ENCODE data around the gene POLG. TPM values are rescaled to one million over a fixed set of nuclear protein-coding genes. Genes with fewer than 3 reads are reported as not detected.

Gene POLG
- total RNA-seq, 1 experiment from 2014 or later = 63.1 TPM

- Mint-ChIP-seq H3K4me1 (ENCODE audit: low read depth, unreplicated experiment) (no peaks in the 10 kb centered on the region), H3K27me3 (ENCODE audit: insufficient read depth, unreplicated experiment) (peaks cover 46% of the 10 kb centered on the region), H3K27ac (ENCODE audit: unreplicated experiment) (no peak overlapping the region), H3K9me3 (ENCODE audit: unreplicated experiment) (no peaks in the 10 kb centered on the region), H3K4me3 (ENCODE audit: unreplicated experiment) (no peak overlapping the region), H3K36me3 (ENCODE audit: insufficient read depth, unreplicated experiment) (no peaks in the 10 kb centered on the region)
- peaks cover 9% of the 10 kb centered on the region for H3K27me3 ChIP-seq (replicated peaks; ENCODE audit: control insufficient read depth, insufficient read depth, low read length)
- POLR2A ChIA-PET = no interaction called here
- H3K4me1 ChIP-seq = no peaks in the 10 kb centered on the region
- CTCF ChIA-PET = interaction anchor here (0.6 to 0.7 kb wide), 3 partner anchors 63 to 212 kb away, joined by 4 to 7 read pairs (median 4); partner anchors contain the start of gene TICRR
- intact Hi-C loops (cut with micrococcal nuclease; ENCODE audit: unreplicated experiment) = no loop called here
- no peak for TF ChIP-seq CTCF (IDR thresholded peaks at IDR 0.05; ENCODE audit: insufficient read depth in 1 of 2, low read depth in 1 of 2, low read length in 1 of 2, severe bottlenecking in 1 of 2, unreplicated experiment in 1 of 2)
- no peak for DNase-seq
- no peaks in the 10 kb centered on the region for H3K36me3 ChIP-seq (ENCODE audit: control insufficient read depth, insufficient read depth, low read length)
- H3K9me3 ChIP-seq = no peaks in the 10 kb centered on the region
- BruUV-seq (replicated peaks) = no TSS peak
- no peak overlapping the region for H3K4me3 ChIP-seq (ENCODE audit: low read depth, low read length)
Measured at GRCh38 chr15:89363133-89363532, 28.5 kb upstream of the POLG start.

GRCh38 chr15:89362203-89363101 is 27.8 kb upstream of the POLG start:
- no peaks in the 10 kb centered on the region for H3K9me3 Mint-ChIP-seq (ENCODE audit: unreplicated experiment)
- no peak for DNase-seq
- H3K4me1 Mint-ChIP-seq (ENCODE audit: low read depth, unreplicated experiment) = no peaks in the 10 kb centered on the region
- BruUV-seq (replicated peaks) = no TSS peak
- H3K36me3 Mint-ChIP-seq (ENCODE audit: insufficient read depth, unreplicated experiment) = no peaks in the 10 kb centered on the region
- CTCF ChIA-PET = interaction anchor here (0.7 to 0.8 kb wide), 2 partner anchors 62 kb away, joined by 3 to 7 read pairs; no protein-coding TSS in a partner anchor
- no peaks in the 10 kb centered on the region for H3K4me1 ChIP-seq
- H3K27me3 ChIP-seq (replicated peaks; ENCODE audit: control insufficient read depth, insufficient read depth, low read length) = peaks cover 11% of the 10 kb centered on the region
- peaks cover 48% of the 10 kb centered on the region for H3K27me3 Mint-ChIP-seq (ENCODE audit: insufficient read depth, unreplicated experiment)
- no peak overlapping the region for H3K27ac Mint-ChIP-seq (ENCODE audit: unreplicated experiment)
- no peak overlapping the region for H3K4me3 Mint-ChIP-seq (ENCODE audit: unreplicated experiment)
- H3K4me3 ChIP-seq (ENCODE audit: low read depth, low read length) = no peak overlapping the region
- POLR2A ChIA-PET = no interaction called here
- no peaks in the 10 kb centered on the region for H3K9me3 ChIP-seq
- intact Hi-C loops (cut with micrococcal nuclease; ENCODE audit: unreplicated experiment) = no loop called here
- TF ChIP-seq CTCF (IDR thresholded peaks at IDR 0.05; ENCODE audit: insufficient read depth in 1 of 2, low read depth in 1 of 2, low read length in 1 of 2, severe bottlenecking in 1 of 2, unreplicated experiment in 1 of 2) = no peak
- H3K36me3 ChIP-seq (ENCODE audit: control insufficient read depth, insufficient read depth, low read length) = no peaks in the 10 kb centered on the region

GRCh38 chr15:89361451-89362202 is 27.0 kb upstream of the POLG start:
- no peaks in the 10 kb centered on the region for H3K4me1 Mint-ChIP-seq (ENCODE audit: low read depth, unreplicated experiment)
- no peak overlapping the region for H3K4me3 Mint-ChIP-seq (ENCODE audit: unreplicated experiment)
- Histone ChIP-seq H3K9me3 (no peaks in the 10 kb centered on the region), H3K36me3 (ENCODE audit: control insufficient read depth, insufficient read depth, low read length) (no peaks in the 10 kb centered on the region), H3K4me1 (no peaks in the 10 kb centered on the region), H3K27me3 (replicated peaks; ENCODE audit: control insufficient read depth, insufficient read depth, low read length) (peaks cover 11% of the 10 kb centered on the region), H3K4me3 (ENCODE audit: low read depth, low read length) (no peak overlapping the region)
- no peaks in the 10 kb centered on the region for H3K36me3 Mint-ChIP-seq (ENCODE audit: insufficient read depth, unreplicated experiment)
- H3K27ac Mint-ChIP-seq (ENCODE audit: unreplicated experiment) = no peak overlapping the region
- peak; percentile 62 to 80 for DNase-seq
- TF ChIP-seq CTCF (IDR thresholded peaks at IDR 0.05; ENCODE audit: insufficient read depth in 1 of 2, low read depth in 1 of 2, low read length in 1 of 2, severe bottlenecking in 1 of 2, unreplicated experiment in 1 of 2) = no peak
- H3K27me3 Mint-ChIP-seq (ENCODE audit: insufficient read depth, unreplicated experiment) = peaks cover 51% of the 10 kb centered on the region
- ChIA-PET POLR2A (no interaction called here), CTCF (interaction anchor here (0.8 kb wide), 1 partner anchor 62 kb away, joined by 3 read pairs; no protein-coding TSS in a partner anchor)
- no TSS peak for BruUV-seq (replicated peaks)
- H3K9me3 Mint-ChIP-seq (ENCODE audit: unreplicated experiment) = no peaks in the 10 kb centered on the region
- intact Hi-C loops (cut with micrococcal nuclease; ENCODE audit: unreplicated experiment) = loop anchor here (1.0 kb wide), 1 partner anchor 58 kb away; no protein-coding TSS in a partner anchor

Data from Caco-2 (cell line).